COLO668 (cell line): Measurements from ENCODE around the gene SRSF7.
"Not testable (repeated sequence)": the region's sequence is repeated elsewhere in the genome, so short reads cannot be mapped to it uniquely, and the experiment has no call there.

Source experiments
- DNase-seq: peaks from one replicate; lab custom pipeline; 2025; ENCODE audit not compliant: unreplicated experiment; lab: John Stamatoyannopoulos, UW

SRSF7 gene

DNA sequence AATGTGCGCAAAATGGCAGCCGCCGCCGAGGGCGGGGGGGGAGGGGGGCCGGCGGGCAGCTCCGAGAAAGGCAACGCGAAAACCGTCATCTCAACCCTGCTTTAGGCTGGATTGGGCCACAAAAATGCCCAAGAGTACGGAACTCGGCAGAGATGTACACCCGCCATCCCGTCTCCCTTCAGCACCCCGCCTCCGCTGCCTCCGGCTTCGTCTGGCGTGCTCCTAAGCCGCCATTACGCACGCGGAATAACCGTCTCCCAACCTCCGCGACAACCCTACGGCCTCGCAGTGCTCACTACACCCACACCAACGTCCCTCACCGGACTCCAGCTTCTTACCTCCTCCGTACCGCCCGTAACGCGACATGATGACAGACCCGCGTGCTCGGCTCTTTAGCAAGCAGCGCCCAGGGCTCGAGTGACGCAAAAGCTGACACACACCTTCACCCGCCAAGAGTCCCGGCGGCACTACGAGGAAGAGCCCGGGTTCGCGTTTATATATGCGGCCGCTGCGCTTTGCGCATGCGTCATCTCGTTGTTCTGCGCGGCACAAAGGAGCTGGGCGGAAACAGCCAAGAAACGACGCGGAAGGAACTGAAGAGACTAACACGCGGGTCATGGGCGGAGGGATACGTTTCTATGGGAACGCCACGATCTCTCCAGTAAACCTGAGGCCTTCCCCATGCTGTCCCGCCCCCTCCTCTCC, at the start of gene SRSF7:
Gene SRSF7, minus strand, starts transcription at position 471 of the 705 bp plus-strand sequence. Its CDS starts 105 bp downstream, at position 366.
- peak; percentile 96 for DNase-seq

DNA sequence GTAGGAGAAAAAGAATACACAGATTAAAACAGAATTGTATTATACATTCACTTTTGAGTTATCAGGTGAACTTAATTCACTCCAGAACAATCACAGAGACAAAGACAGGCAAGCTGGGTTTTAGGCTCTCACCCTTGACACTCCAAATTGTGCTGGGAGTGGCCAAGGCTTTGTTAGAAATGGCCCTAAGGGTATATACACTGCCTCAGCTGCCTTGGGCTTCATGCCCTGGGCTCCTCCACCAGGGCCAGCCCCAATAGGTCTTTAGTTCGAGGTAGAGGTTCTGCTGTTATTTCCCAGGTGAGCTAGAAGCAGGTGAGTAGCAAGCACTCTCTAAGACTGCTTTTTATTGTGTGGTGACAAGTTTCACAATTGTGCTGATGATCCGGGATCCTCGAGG, 46.8 kb upstream of the SRSF7 start:
- DNase-seq, result no peak

DNA sequence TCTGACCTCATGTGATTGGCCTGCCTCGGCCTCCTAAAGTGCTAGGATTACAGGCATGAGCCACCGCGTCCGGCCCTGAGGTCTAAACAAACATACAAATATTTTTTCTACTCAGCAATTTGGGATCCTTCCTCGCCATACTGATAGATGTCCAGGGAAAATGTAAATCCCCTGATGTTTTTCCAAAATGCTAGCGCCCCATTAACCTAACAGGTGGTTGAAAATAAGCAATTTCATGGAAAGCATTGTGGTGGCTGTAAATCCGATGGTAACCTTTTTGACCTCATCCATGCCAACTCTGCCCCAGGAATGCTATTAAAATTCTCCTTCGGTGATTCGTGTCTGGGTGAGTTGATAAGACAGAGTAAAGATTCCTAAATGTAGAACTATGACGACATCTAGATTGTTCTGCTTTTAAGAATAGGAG, 46.1 kb upstream of the SRSF7 start:
- no peak for DNase-seq

DNA sequence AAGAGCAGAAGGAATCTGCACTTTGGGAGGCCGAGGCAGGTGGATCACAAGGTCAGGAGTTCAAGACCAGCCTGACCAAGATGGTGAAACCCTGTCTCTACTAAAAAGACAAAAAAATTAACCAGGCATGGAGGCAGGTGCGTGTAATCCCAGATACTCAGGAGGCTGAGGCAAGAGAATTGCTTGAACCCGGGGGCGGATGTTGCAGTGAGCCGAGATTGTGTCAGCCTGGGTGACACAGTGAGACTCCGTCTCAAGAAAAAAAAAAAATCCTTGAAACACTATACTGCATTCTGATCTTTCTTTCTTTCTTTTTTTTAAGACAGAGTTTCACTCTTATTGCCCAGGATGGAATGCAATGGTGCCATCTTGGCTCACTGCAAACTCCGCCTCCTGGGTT, 43.9 kb upstream of the SRSF7 start:
- DNase-seq, result not testable (repeated sequence)

DNA sequence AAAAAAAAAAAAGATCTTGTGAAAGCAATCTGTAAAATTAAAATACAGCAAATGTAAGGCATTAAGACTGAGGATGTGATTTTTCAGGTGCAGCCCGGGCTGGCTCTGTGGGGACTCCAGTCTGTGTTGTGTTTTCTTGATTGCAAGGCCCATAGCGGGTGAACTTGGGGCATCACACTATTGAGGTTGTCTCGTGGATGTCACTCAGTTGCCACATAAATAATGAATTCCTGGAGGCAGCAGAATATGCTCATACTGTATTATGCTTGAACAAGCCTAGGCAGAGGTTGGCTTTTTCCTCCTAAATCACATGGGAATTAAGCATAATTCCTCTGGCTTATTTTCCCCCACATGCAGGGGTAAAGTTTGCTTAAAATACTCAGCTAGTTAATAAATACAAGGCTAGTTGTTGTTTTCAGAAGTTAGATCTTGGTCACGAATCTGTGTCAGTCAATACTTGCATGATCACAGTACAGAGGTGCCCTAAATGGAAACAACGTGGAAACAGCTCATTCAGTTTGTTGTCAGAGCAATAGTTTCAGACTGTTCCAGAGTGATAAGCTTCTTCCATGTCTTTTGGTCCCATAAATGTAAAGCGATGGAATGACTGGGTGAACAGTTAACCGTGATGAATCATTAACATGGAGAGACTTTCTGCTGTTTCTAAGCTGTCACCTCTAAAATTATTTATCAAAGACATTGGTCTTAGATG, 43.2 kb upstream of the SRSF7 start:
- no peak for DNase-seq

DNA sequence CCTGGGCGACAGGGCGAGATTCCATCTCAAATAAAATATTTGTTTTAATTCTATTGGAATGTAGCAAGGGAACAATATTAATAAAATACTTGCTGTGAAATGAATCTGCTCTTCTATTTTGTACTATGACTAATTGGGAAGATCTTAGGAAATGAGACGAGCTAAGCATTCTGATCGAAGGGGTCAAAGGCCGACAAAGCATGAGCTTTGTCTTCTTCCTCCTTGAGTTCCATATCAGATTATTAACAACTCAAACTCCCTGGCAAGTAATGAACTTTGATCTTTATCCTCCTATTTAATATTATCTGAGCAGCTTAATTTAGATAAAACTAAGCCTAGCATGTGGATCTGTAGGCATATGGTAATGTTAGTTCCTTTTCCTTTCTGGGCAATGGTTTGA, 42.4 kb upstream of the SRSF7 start:
- no peak for DNase-seq

DNA sequence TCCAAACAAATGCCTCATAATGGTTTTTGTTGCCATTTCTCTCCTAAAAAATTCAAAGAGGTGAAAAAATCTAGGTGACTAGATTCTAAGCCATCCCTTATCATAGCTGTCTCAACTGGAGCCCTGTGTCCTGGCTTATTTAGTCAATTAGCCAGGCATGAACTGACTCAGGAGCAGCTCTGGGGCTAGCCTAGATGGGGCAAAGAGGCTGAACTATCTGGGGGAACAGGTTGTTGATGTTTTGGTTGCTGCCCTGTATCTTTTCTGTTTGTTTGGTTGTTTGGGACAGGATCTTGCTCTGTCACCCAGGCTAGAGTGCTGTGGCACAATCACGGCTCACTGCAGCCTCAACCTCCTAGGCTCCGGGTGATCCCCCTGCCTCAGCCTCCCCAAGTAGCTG, 41.6 kb upstream of the SRSF7 start:
- no peak for DNase-seq

DNA sequence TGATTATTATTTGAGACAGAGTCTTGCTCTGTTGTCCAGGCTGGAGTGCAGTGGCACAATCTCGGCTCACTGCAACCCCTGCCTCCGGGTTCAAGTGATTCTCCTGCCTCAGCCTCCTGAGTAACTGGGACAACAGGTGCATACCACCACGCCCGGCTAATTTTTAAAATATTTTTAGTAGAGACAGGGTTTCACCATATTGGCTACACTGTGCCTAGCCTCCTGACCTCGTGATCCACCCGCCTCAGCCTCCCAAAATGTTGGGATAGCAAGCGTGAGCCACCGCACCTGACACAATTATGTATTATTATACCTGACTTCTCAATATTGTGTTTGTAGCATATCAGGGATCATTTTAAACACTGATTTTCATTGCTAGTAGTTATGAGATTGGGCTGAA, 41.2 kb upstream of the SRSF7 start:
- not testable (repeated sequence) for DNase-seq

DNA sequence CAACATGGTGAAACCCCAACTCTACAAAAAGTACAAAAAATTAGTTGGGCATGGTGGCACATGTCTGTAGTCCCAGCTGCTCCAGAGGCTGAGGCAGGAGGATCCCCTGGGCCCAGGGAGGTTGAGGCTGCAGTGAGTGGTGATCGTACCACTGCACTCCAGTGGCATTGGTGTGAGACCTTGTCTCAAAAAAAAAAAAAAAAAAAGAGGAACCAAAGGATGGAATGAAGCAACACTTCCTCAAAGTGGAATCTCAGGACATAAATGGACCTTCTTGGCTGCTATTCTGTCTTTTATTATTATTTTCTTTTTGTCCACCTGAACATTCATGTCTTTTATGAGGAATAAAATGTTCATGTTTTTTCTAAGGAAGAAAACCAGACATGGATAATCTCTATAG, 40.6 kb upstream of the SRSF7 start:
- DNase-seq, result no peak

DNA sequence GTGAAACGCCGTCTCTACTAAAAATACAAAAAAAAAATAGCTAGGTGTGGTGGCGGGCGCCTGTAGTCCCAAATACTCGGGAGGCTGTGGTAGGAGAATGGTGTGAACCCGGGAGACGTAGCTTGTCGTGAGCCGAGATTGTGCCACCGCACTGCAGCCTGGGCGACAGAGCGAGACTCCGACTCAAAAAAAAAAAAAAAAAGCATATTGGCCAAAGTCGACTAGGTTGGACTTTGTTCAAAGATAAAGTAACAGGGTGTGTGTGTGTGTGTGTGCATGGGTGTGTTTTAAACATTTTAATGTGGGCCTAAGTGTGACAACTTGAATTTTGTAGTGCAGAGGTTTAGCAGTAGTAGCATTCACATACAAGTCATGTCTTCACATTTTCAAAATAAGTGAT, 38.5 kb upstream of the SRSF7 start:
- no peak for DNase-seq

DNA sequence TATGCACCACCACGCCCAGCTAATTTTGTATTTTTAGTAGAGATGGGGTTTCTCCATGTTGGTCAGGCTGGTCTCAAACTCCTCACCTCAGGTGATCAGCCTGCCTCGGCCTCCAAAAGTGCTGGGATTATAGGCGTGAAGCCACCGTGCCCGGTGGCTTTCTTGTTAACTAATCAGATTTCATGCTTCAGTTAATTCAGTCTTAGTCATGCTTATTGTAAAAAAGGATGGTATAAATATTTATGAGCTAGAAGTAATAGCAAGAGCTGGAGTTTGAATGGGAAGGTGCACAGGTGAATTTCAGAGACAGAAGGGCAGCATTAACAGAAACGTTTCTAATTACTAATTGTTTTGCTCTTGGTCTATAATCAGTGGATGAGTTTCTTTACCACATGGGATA, 37.1 kb upstream of the SRSF7 start:
- no peak for DNase-seq

DNA sequence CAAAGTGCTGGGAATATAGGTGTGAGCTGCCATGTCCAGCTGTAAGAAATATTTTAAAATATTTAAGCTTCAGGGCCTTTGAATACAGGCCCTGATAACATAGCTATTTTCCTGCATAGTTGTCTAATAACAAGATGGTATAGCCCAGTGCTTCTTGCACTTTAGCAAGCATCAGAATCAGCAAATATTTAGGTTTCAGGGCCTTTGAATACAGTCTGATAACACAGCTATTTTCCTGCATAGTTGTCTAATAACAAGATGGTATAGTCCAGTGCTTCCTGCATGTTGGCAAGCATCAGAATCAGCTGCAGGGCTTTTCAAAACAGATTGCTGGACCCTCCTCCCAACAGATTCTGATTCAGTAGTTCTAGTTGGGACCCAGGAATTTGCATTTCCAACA, 32.4 kb upstream of the SRSF7 start:
- DNase-seq, result no peak

DNA sequence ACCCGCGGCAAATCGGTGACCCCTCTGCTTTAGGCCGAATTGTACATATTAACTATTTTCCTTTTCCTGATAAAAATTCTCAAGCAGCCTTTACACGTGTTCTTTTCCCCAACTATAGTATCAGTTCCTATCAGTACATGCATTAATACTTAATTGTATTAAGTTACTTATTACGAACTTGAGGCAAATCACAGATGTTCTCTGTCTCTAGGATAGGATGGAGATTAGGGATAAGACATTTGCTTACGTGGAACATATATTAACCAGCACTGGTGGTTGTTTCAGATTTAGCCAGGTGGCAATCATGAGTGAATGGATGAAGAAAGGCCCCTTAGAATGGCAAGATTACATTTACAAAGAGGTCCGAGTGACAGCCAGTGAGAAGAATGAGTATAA, 27.5 kb upstream of the SRSF7 start:
- no peak for DNase-seq

DNA sequence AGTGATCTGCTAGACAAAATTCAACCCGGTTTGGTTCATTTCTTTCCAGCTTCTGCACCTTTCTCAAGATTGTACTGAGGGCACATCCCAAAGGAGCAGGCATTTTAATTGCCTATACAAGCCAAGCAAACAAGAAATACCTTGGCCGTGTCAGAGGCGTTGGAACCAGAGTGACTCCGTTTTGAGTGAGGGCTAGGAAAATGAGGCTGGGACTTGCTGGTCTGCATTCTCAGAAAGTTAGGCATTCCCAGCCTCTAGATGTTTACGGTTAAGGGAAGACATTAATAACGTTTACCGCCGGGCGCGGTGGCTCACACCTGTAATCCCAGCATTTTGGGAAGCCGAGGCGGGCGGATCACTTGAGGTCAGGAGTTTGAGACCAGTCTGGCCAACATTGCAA, 25.4 kb upstream of the SRSF7 start:
- no peak for DNase-seq

DNA sequence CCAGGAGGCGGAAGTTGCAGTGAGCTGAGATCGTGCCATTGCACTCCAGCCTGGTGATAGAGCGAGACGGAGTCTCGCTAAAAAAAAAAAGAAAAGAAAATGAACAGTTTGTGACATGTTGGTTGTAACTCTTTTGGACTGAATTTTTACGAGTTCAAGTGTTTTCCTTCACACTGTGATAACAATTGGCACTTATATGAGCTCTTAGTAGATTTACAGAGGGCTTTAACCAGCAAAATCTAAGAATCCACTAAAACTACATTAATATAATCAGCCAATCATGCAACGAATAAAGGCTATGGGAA, 24.7 kb upstream of the SRSF7 start:
- DNase-seq, result no peak

DNA sequence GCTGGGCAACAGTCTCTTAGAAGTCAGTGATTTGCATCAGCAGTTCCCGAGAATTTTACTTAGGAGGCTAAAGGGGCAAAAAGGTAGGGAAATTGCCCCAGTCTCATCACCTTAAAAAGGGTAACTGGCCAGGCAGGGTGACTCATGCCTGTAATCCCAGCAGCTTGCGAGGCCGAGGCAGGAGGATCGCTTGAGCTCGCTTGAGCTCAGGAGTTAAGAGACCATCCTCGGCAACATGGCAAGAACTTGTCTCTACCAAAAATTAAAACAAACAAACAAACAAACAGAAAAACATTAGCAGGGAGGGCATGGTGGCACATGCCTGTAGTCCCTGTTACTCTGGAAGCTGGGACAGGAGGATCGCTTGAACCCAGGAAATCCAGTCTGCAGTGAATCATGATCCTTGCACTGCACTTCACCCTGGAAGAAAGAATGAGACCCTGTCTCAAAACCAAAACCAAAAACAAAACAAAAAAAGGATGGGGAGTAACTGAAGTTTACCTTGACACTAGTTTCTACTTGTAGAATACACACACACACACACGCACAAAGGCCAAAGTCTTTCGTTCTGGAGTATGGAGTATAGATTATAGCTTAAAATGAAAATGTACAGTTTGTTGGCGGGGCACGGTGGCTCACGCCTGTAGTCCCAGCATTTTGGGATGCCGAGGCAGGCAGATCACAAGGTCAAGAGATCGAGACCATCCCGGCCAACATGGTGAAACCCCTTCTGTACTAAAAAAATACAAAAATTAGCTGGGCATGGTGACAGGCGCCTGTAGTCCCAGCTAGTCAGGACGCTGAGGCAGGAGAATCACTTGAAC, 24.1 kb upstream of the SRSF7 start:
- DNase-seq, result no peak

DNA sequence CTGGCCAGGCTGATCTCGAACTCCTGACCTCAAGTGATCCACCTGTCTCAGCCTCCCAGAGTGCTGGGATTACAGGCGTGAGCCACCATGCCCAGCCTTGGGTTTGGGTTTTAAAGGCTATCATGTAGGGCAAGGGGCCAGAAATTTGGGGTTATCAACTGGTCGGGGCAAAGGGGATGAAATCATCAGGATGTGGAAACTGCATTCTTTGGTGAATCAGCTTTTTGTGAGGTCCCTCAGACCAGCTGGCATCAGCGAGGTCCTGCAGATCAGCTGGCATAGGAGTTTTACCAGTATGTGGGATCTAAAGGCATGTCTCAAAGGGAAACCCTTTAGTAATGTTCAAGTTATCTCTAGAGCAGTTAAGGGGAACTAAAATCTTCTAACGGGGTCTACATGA, 20.5 kb upstream of the SRSF7 start:
- DNase-seq, result no peak

DNA sequence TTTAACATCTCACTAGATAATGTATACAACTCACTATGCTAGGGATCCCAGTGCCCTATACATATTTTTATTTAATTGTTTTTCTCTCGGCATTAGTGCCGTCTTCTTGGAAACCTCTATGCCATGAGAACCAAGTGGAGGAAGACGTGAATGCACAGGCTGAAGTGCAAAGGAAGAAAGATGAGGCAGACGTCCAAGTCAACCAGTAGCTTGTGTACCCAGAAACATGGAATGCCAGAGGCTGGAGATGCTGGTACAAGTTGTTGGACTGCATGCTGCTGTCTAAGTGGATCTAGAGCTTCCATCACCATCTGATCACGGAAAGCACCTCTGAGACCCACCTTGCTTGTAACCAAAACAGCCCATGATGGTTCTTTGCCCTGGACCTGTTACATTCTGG, 14.4 kb upstream of the SRSF7 start:
- DNase-seq, result no peak

DNA sequence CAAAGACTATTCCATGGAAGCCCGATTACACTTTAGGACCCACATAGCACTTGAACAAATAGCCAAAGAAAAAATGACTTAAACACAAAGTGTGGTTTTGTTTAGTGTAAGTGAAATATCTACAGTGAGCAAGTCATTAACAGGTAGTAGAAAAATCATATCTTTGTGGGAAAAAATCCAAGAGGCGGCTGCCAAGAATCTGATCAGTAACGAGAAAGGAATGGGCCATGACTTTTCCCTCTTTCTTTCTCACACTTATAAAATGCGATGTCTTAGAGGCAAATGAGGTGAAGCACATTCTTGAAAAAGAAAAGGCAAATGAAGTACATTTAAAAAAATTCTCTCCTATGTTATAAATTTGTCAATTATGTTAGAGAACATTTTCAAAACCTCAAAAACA, 14.0 kb upstream of the SRSF7 start:
- DNase-seq, result no peak

DNA sequence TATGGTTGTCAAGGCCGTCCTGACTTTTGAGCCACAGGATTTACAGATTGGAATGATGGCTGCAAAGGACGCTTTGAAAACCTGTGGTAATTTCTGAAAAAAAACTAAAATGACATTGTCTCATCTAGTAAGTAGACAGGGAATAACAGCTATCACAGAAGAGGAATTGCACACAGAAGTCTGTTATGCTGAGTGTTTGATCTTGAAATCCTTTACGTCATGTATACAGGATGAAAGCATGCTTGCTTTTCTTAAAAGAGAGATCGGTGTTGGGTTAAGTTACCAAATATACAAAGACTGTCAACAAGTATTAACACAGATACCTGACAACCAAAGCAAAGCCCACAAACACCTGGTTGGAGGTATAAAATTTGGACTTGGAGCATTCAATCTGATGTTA, 12.6 kb upstream of the SRSF7 start:
- DNase-seq, result no peak

DNA sequence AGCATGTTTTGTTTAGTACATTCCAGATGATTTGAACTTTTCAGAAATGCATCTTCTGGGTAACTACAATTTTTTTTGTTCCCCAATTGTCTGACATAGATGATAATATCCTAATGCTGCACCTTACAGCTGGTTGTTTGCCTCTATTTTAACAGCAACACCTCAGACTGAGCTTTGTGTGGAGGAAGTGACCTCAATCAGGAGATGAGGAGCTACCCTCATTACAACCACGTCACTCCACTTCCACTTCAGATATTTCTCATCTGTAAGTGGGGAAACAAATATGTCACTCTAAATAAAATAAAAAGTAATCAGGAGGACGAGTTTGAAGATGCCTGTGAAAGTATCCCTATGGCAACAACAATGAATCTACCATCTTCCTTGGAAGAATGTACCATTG, 12.1 kb upstream of the SRSF7 start:
- DNase-seq, result no peak

DNA sequence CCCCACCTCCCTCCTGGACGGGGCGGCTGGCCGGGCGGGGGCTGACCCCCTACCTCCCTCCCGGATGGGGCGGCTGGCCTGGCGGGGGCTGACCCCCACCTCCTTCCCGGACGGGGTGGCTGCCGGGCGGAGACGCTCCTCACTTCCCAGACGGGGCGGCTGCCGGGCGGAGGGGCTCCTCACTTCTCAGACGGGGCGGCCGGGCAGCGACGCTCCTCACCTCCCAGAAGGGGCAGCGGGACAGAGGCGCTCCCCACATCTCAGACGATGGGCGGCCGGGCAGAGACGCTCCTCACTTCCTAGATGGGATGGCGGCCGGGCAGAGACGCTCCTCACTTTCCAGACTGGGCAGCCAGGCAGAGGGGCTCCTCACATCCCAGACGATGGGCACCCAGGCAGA, 4.7 kb upstream of the SRSF7 start:
- not testable (repeated sequence) for DNase-seq
